Calu3 (cell line): Measurements from ENCODE around the gene CTIF. TPM values are rescaled to one million over a fixed set of nuclear protein-coding genes. Genes with fewer than 3 reads are reported as not detected.

Experiments used
- BruUV-seq: library from RNA; stranded (reverse); fragments of 400-500 nt; replicated peaks from 2 replicates; lab custom pipeline; 2021; lab: Mats Ljungman, UMichigan
- CTCF ChIA-PET: fragments of 300-600 bp; sonication (Branson Sonifier 250); formaldehyde crosslinking; loops from one replicate; lab custom pipeline; 2022; ENCODE audit warnings: antibody characterized with exemption; lab: Charles Lee
- DNase-seq: peaks from one replicate; pipeline ENCODE4 v3.0.0; 2022
- H3K27ac Mint-ChIP-seq: one replicate; pipeline ENCODE4 v1.8.0; 2022; ENCODE audit warnings: mixed read lengths; ENCODE audit not compliant: unreplicated experiment
- H3K27me3 Mint-ChIP-seq: one replicate; pipeline ENCODE4 v1.8.0; 2022; ENCODE audit warnings: mixed read lengths; ENCODE audit not compliant: unreplicated experiment
- H3K36me3 Mint-ChIP-seq: one replicate; pipeline ENCODE4 v1.8.0; 2022; ENCODE audit warnings: mild to moderate bottlenecking, moderate library complexity, mixed read lengths; ENCODE audit not compliant: insufficient read depth, unreplicated experiment
- H3K4me1 Mint-ChIP-seq: one replicate; pipeline ENCODE4 v1.8.0; 2022; ENCODE audit warnings: mild to moderate bottlenecking, low read depth, mixed read lengths; ENCODE audit not compliant: unreplicated experiment
- H3K4me3 Mint-ChIP-seq: one replicate; pipeline ENCODE4 v1.8.0; 2022; ENCODE audit warnings: mild to moderate bottlenecking, low read depth, moderate library complexity, mixed read lengths; ENCODE audit not compliant: unreplicated experiment
- H3K9me3 Mint-ChIP-seq: one replicate; pipeline ENCODE4 v1.8.0; 2022; ENCODE audit warnings: low read depth, mixed read lengths; ENCODE audit not compliant: unreplicated experiment
- intact Hi-C: fragments of 100-400 bp; cut with micrococcal nuclease; formaldehyde crosslinking; loops from one replicate; pipeline ENCODE4 v1.10.0; 2022; ENCODE audit not compliant: unreplicated experiment
- total RNA-seq: library from RNA; stranded (reverse); gene quantifications from 2 replicates; pipeline ENCODE4 v1.2.3, GENCODE V29; 2022
- TF ChIP-seq, protein P1 (sequence below): fragments of 200-600 bp; IDR thresholded peaks from one replicate; pipeline ENCODE4 v1.8.0; 2022; ENCODE audit warnings: antibody characterized with exemption; ENCODE audit not compliant: unreplicated experiment

CTIF gene
- total RNA-seq, 1 experiment from 2014 or later: 40.8 TPM

DNA sequence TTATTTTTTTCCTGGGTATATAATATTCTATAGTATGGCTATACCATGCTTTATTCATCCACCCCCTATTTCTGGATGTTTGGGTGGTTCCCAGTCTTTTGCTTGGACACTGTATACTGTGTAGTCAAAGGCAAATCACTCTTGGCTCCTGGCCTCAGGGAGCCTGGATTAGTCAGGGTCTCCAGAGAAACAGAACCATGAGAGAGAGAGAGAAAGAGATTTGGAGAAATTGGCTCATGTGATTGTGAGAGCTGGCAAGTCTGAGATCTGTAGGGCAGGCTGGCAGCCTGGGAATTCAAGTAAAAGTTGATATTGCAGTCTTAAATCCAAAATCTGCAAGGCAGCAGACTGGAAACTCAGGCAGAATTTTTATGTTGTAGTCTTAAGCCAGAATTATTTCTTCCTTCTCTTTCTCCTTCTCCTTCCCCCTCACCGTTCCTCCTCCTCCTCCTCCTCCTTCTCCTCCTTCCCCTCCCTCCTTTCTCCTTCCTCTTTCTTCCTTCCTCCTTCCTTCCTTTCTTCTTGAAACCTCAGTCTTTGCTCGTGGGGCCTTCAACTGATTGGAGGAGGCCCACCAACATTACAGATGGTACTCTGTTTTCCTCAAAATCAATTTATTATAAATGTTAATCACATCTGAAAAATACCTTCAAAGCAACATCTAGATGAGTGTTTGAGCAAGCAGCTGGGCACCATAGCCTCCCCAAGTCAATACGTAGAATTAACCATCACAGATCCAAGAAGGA, 33.0 kb downstream of the CTIF start:
- no peaks in the 10 kb centered on the region for H3K36me3 Mint-ChIP-seq
- no peak overlapping the region for H3K4me3 Mint-ChIP-seq
- DNase-seq: no peak
- intact Hi-C loops: no loop called here
- no peaks in the 10 kb centered on the region for H3K4me1 Mint-ChIP-seq
- H3K27ac Mint-ChIP-seq: no peak overlapping the region
- CTCF ChIA-PET: no interaction called here
- no peaks in the 10 kb centered on the region for H3K9me3 Mint-ChIP-seq
- BruUV-seq: no TSS peak
- TF ChIP-seq, protein P1, sequence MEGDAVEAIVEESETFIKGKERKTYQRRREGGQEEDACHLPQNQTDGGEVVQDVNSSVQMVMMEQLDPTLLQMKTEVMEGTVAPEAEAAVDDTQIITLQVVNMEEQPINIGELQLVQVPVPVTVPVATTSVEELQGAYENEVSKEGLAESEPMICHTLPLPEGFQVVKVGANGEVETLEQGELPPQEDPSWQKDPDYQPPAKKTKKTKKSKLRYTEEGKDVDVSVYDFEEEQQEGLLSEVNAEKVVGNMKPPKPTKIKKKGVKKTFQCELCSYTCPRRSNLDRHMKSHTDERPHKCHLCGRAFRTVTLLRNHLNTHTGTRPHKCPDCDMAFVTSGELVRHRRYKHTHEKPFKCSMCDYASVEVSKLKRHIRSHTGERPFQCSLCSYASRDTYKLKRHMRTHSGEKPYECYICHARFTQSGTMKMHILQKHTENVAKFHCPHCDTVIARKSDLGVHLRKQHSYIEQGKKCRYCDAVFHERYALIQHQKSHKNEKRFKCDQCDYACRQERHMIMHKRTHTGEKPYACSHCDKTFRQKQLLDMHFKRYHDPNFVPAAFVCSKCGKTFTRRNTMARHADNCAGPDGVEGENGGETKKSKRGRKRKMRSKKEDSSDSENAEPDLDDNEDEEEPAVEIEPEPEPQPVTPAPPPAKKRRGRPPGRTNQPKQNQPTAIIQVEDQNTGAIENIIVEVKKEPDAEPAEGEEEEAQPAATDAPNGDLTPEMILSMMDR: no peak
- no peaks in the 10 kb centered on the region for H3K27me3 Mint-ChIP-seq

DNA sequence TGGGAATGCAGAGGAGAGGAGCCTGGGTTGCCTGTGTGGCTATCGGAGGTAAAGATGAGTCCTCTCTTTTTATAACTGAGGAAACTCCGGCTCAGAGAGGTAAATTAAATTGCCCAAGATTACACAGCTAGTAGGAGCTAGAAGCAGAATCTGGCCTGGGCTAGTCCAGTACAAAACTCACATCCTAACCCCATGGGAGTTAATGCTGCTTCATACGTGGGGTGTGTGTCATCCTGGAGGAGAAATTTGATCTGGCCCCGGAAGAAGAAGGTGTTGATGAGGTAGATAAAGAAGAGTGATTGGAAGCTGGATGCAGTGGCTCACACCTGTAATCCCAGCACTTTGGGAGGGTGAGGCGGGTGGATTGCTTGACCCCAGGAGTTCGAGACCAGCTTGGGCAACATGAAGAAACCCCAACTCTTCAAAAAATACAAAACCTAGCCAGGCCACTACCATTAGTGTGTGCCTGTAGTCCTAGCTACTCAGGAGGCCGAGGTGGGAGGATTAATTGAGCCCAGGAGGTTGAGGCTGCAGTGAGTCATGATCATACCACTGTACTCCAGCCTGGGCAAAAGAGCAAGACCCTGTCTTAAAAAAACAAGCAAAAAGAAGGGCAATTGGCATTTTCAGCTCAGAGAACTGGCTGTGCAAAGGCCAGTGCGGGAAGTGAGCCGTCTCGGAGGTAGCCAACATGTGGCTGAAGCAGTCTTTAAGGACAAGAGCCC, 33.7 kb downstream of the CTIF start:
- BruUV-seq: no TSS peak
- Mint-ChIP-seq H3K4me3 (no peak overlapping the region), H3K36me3 (no peaks in the 10 kb centered on the region), H3K27me3 (no peaks in the 10 kb centered on the region), H3K9me3 (no peaks in the 10 kb centered on the region), H3K27ac (no peak overlapping the region), H3K4me1 (no peaks in the 10 kb centered on the region)
- intact Hi-C loops: no loop called here
- CTCF ChIA-PET: no interaction called here
- no peak for DNase-seq
- TF ChIP-seq, protein P1: no peak

DNA sequence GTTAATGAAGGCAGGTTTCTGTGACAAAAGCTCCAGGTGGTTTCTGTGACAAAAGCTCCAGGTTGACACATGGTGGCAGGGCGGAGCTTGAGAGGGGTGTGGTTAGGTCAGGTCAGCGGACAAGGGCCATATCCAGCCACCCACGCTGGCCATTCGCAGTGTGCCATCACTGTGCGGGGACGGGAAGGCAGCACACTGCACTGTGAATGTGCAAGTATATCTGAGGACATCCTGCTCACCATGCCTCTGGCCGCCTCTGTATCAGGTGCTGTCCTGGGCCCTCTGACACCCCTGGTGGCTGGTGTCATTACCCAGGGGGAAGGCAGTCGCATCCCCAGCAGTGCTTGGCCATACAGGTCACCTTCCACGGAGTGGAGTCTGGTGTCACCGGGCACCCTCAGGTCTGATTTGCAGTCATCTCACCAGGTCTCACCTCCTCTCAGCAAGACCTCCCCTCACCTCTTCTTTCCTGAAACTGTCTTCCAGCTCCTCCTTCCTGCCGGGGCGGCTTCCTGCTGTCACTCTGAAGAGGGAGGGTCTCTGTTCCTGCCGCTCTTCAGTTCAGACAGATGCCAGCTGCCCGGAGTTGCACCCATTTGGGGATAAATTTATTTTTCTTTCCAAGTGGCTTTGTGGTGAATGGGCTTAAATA, 34.9 kb downstream of the CTIF start:
- no peaks in the 10 kb centered on the region for H3K36me3 Mint-ChIP-seq
- no peak overlapping the region for H3K27ac Mint-ChIP-seq
- H3K9me3 Mint-ChIP-seq: no peaks in the 10 kb centered on the region
- CTCF ChIA-PET: no interaction called here
- no TSS peak for BruUV-seq
- H3K27me3 Mint-ChIP-seq: no peaks in the 10 kb centered on the region
- DNase-seq: no peak
- TF ChIP-seq, protein P1: no peak
- intact Hi-C loops: no loop called here
- no peak overlapping the region for H3K4me3 Mint-ChIP-seq
- H3K4me1 Mint-ChIP-seq: no peaks in the 10 kb centered on the region

DNA sequence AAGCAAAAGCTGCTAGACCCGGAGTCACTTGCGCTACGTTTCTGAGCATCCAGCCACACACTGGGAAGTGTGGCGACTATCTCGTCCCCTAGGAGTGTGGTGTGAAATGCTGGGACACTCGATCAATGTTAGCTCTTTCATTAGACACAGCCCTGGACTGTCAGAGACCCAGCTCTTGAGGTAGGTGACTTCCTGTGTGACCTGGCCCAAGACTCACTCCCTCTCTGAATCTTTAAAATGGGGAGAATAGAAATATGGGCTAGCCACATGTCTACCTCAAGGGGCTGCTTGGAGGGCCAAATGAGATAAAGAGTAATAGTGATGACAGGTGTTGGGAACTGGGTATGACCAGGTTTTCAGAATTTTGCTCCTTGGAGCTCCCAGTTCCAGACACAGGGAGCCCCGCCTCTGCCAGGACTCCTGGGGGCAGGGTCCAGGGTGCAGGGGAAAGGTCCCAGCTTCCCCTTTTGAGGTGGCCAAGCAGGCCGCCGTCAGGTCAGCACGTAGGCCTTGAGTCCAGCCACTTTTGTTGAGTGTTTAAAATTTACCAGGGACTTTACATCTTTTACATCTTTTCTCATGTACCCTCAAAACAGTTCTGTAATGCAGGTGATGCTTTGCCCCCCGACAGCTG, 36.0 kb downstream of the CTIF start:
- DNase-seq: no peak
- Mint-ChIP-seq H3K36me3 (no peaks in the 10 kb centered on the region), H3K4me1 (no peaks in the 10 kb centered on the region), H3K27ac (no peak overlapping the region), H3K9me3 (no peaks in the 10 kb centered on the region), H3K4me3 (no peak overlapping the region), H3K27me3 (no peaks in the 10 kb centered on the region)
- no TSS peak for BruUV-seq
- CTCF ChIA-PET: no interaction called here
- TF ChIP-seq, protein P1: no peak
- intact Hi-C loops: no loop called here
